ENCODE results near the gene CNNM4.

- TF ChIP-seq POLR2A (IDR thresholded peaks at IDR 0.05; ENCODE audit: low read depth, low read length) (no peak), POLR2AphosphoS5 (IDR thresholded peaks at IDR 0.05; ENCODE audit: low read depth, low read length) (no peak), TAF1 (IDR thresholded peaks at IDR 0.05; ENCODE audit: low read depth, low read length) (no peak)
These were observed 58.6 kb downstream of the CNNM4 start for GRCh38 chr2:96819128-96819875.

Data from GM12891 (cell line).